Panc1 (cell line): Measurements from ENCODE around the gene UCMA. TPM values are rescaled to one million over a fixed set of nuclear protein-coding genes. Genes with fewer than 3 reads are reported as not detected.

ENCODE experiments used
- ATAC-seq: fragments of 200-7000 bp; cut with Tn5 transposase; 2 replicates; pipeline ENCODE4 v1.9.1; 2020; ENCODE audit warnings: mild to moderate bottlenecking, moderate library complexity
- BruUV-seq: library from RNA; stranded (reverse); fragments of 400-500 nt; replicated peaks from 2 replicates; lab custom pipeline; 2021; lab: Mats Ljungman, UMichigan
- CTCF ChIA-PET: fragments of 300-600 bp; sonication (Branson Sonifier 250); formaldehyde crosslinking; loops from one replicate; lab custom pipeline; 2022; ENCODE audit warnings: antibody characterized with exemption; lab: Charles Lee
- POLR2A ChIA-PET: fragments of 300-600 bp; sonication (Branson Sonifier 250); formaldehyde crosslinking; loops from one replicate; lab custom pipeline; 2022; ENCODE audit warnings: antibody characterized with exemption; lab: Charles Lee
- DNase-seq: peaks from one replicate; pipeline ENCODE4 v3.0.0-alpha.2; 2010; ENCODE audit warnings: low read depth, low spot score
- H3K27ac ChIP-seq: 2 replicates; pipeline ENCODE4 v1.5.1; 2011; ENCODE audit warnings: mild to moderate bottlenecking, low read length, inconsistent platforms
- H3K27me3 ChIP-seq: fragments of 200-500 bp; sonication (Bioruptor generic); 2 replicates; pipeline ENCODE4 v1.6.0; 2014; ENCODE audit warnings: low read length, inconsistent platforms; ENCODE audit not compliant: control insufficient read depth, insufficient read depth
- H3K36me3 ChIP-seq: fragments of 200-500 bp; sonication (Bioruptor generic); 2 replicates; pipeline ENCODE4 v1.5.1; 2014; ENCODE audit warnings: inconsistent platforms, mild to moderate bottlenecking, low read length, moderate library complexity; ENCODE audit not compliant: control insufficient read depth, insufficient read depth
- H3K4me1 ChIP-seq: 2 replicates; pipeline ENCODE4 v1.5.1; 2011; ENCODE audit warnings: inconsistent platforms, mild to moderate bottlenecking, low read length, moderate library complexity; ENCODE audit not compliant: control insufficient read depth, insufficient read depth
- H3K4me3 ChIP-seq, 2 experiments: 2 replicates each; pipeline ENCODE4 v1.5.1; 2011 to 2012; ENCODE audit warnings: low read depth in 2 of 2, low read length in 2 of 2, mild to moderate bottlenecking in 2 of 2, inconsistent platforms in 1 of 2, moderate library complexity in 1 of 2
- H3K9me3 ChIP-seq: fragments of 200-500 bp; sonication (Bioruptor generic); 2 replicates; pipeline ENCODE4 v1.5.1; 2014; ENCODE audit warnings: low read depth, mild to moderate bottlenecking, inconsistent platforms, low read length, moderate library complexity; ENCODE audit not compliant: control insufficient read depth, insufficient read depth
- POLR2AphosphoS5 ChIP-seq: IDR thresholded peaks from 2 replicates; pipeline ENCODE4 v1.6.1; 2012; ENCODE audit warnings: mild to moderate bottlenecking, low read depth, low read length, moderate library complexity
- SIN3A ChIP-seq: IDR thresholded peaks from 2 replicates; pipeline ENCODE4 v1.6.1; 2012; ENCODE audit warnings: low read depth, mild to moderate bottlenecking, low read length, moderate library complexity, borderline replicate concordance; ENCODE audit not compliant: insufficient read depth
- TCF7L2 ChIP-seq: IDR thresholded peaks from 2 replicates; pipeline ENCODE4 v1.6.1; 2011; ENCODE audit warnings: mild to moderate bottlenecking, low read depth, low read length, inconsistent platforms
- in situ Hi-C: cut with HindIII; loops from 2 replicates; pipeline ENCODE4 v1.10.0; 2016; ENCODE audit warnings: low sequenced_read_pairs, low pct_unique_long_range_greater_than_20kb
- intact Hi-C: fragments of 100-400 bp; cut with micrococcal nuclease; formaldehyde crosslinking; loops from one replicate; pipeline ENCODE4 v1.10.0; 2022; ENCODE audit not compliant: unreplicated experiment
- total RNA-seq: library from RNA; stranded (reverse); gene quantifications from one replicate; pipeline ENCODE4 v1.2.1, GENCODE V29; 2021; ENCODE audit not compliant: unreplicated experiment
- TF ChIP-seq, protein P1 (sequence below): fragments of 450-650 bp; IDR thresholded peaks from 2 replicates; pipeline ENCODE4 v1.5.1; 2017; ENCODE audit warnings: mild to moderate bottlenecking
- TF ChIP-seq, protein P2 (sequence below), 2 experiments: IDR thresholded peaks; 2 replicates each; pipeline ENCODE4 v1.6.1; 2011 to 2012; ENCODE audit warnings: low read depth in 2 of 2, control low read depth in 1 of 2, low read length in 1 of 2, mild to moderate bottlenecking in 1 of 2, moderate library complexity in 1 of 2; ENCODE audit not compliant: insufficient read depth in 1 of 2

The UCMA gene
- total RNA-seq, 1 experiment from 2014 or later = not detected

- DNase-seq (no peak), ATAC-seq (no peak)
- no TSS peak for BruUV-seq
- no peak overlapping the region for H3K4me3 ChIP-seq
- intact Hi-C loops = no loop called here
- TF ChIP-seq TCF7L2 (no peak), SIN3A (no peak)
- TF ChIP-seq, protein P1, sequence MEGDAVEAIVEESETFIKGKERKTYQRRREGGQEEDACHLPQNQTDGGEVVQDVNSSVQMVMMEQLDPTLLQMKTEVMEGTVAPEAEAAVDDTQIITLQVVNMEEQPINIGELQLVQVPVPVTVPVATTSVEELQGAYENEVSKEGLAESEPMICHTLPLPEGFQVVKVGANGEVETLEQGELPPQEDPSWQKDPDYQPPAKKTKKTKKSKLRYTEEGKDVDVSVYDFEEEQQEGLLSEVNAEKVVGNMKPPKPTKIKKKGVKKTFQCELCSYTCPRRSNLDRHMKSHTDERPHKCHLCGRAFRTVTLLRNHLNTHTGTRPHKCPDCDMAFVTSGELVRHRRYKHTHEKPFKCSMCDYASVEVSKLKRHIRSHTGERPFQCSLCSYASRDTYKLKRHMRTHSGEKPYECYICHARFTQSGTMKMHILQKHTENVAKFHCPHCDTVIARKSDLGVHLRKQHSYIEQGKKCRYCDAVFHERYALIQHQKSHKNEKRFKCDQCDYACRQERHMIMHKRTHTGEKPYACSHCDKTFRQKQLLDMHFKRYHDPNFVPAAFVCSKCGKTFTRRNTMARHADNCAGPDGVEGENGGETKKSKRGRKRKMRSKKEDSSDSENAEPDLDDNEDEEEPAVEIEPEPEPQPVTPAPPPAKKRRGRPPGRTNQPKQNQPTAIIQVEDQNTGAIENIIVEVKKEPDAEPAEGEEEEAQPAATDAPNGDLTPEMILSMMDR = no peak
- TF ChIP-seq, protein P2, sequence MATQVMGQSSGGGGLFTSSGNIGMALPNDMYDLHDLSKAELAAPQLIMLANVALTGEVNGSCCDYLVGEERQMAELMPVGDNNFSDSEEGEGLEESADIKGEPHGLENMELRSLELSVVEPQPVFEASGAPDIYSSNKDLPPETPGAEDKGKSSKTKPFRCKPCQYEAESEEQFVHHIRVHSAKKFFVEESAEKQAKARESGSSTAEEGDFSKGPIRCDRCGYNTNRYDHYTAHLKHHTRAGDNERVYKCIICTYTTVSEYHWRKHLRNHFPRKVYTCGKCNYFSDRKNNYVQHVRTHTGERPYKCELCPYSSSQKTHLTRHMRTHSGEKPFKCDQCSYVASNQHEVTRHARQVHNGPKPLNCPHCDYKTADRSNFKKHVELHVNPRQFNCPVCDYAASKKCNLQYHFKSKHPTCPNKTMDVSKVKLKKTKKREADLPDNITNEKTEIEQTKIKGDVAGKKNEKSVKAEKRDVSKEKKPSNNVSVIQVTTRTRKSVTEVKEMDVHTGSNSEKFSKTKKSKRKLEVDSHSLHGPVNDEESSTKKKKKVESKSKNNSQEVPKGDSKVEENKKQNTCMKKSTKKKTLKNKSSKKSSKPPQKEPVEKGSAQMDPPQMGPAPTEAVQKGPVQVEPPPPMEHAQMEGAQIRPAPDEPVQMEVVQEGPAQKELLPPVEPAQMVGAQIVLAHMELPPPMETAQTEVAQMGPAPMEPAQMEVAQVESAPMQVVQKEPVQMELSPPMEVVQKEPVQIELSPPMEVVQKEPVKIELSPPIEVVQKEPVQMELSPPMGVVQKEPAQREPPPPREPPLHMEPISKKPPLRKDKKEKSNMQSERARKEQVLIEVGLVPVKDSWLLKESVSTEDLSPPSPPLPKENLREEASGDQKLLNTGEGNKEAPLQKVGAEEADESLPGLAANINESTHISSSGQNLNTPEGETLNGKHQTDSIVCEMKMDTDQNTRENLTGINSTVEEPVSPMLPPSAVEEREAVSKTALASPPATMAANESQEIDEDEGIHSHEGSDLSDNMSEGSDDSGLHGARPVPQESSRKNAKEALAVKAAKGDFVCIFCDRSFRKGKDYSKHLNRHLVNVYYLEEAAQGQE (IDR thresholded peaks at IDR 0.05; ENCODE audit: insufficient read depth in 1 of 2, low read depth in 2 of 2, low read length in 1 of 2) = no peak
- no peak overlapping the region for H3K27ac ChIP-seq
- no peaks in the 10 kb centered on the region for H3K4me1 ChIP-seq
- no peaks in the 10 kb centered on the region for H3K36me3 ChIP-seq
- H3K9me3 ChIP-seq = no peaks in the 10 kb centered on the region
- ChIA-PET POLR2A (no interaction called here), CTCF (no interaction called here)
- H3K27me3 ChIP-seq = no peaks in the 10 kb centered on the region
- in situ Hi-C loops = no loop called here
Measured at GRCh38 chr10:13241613-13242012, 7.4 kb upstream of the UCMA start.

GRCh38 chr10:13239923-13240322, 5.7 kb upstream of the UCMA start:
- CTCF ChIA-PET = no interaction called here
- Histone ChIP-seq H3K36me3 (no peaks in the 10 kb centered on the region), H3K4me1 (no peaks in the 10 kb centered on the region), H3K9me3 (no peaks in the 10 kb centered on the region), H3K27me3 (no peaks in the 10 kb centered on the region), H3K27ac (no peak overlapping the region), H3K4me3 (no peak overlapping the region)
- no peak for TF ChIP-seq POLR2AphosphoS5
- in situ Hi-C loops = no loop called here
- DNase-seq (no peak), ATAC-seq (no peak)
- intact Hi-C loops = no loop called here
- POLR2A ChIA-PET = no interaction called here
- no TSS peak for BruUV-seq

GRCh38 chr10:13238271-13239077, 4.3 kb upstream of the UCMA start:
- POLR2A ChIA-PET = no interaction called here
- intact Hi-C loops (no loop called here), in situ Hi-C loops (no loop called here)
- Histone ChIP-seq H3K4me3 (no peak overlapping the region), H3K27me3 (no peaks in the 10 kb centered on the region), H3K9me3 (no peaks in the 10 kb centered on the region), H3K36me3 (no peaks in the 10 kb centered on the region), H3K27ac (no peak overlapping the region), H3K4me1 (no peaks in the 10 kb centered on the region)
- TF ChIP-seq TCF7L2 (no peak), POLR2AphosphoS5 (no peak), SIN3A (no peak)
- TF ChIP-seq, protein P1 = no peak
- TF ChIP-seq, protein P2 (IDR thresholded peaks at IDR 0.05; ENCODE audit: insufficient read depth in 1 of 2, low read depth in 2 of 2, low read length in 1 of 2) = no peak
- no TSS peak for BruUV-seq
- DNase-seq (no peak), ATAC-seq (no peak)
- CTCF ChIA-PET = no interaction called here
